Measurements from ENCODE around the gene C3orf20.

- no peak for TF ChIP-seq EZH2 (IDR thresholded peaks at IDR 0.05; ENCODE audit: insufficient read depth, poor library complexity, severe bottlenecking)
- TF ChIP-seq EZH2phosphoT487 (IDR thresholded peaks at IDR 0.05; ENCODE audit: insufficient read depth, low read depth), result no peak
These were observed 26.7 kb downstream of the C3orf20 start for GRCh38 chr3:14701676-14702075.

All from GM23248 (cell line).